ENCODE results near the gene ZNF835.

ZNF835 gene

GRCh38 chr19:56692206-56692895, 20.8 kb upstream of the ZNF835 start:
- no peak overlapping the region for H3K27ac ChIP-seq (ENCODE audit: low read length)
- H3K36me3 ChIP-seq (ENCODE audit: insufficient read depth, low read length) = no peaks in the 10 kb centered on the region
- H3K27me3 ChIP-seq (ENCODE audit: insufficient read depth, low read length, poor library complexity) = no peaks in the 10 kb centered on the region
- H3K4me3 ChIP-seq (ENCODE audit: low read depth in 1 of 2, low read length in 2 of 2) = no peak overlapping the region
- H2AFZ ChIP-seq (ENCODE audit: low read depth, low read length) = no peak overlapping the region
- DNase-seq (no peak), ATAC-seq (ENCODE audit: insufficient read depth, low read depth) (no peak)
- no peaks in the 10 kb centered on the region for H3K4me1 ChIP-seq (ENCODE audit: insufficient read depth, low read length)
- H3K4me2 ChIP-seq (ENCODE audit: insufficient read depth, low read length) = no peak overlapping the region
- H3K9me3 ChIP-seq (ENCODE audit: insufficient read depth, low read length, severe bottlenecking) = no peaks in the 10 kb centered on the region
- TF ChIP-seq CTCF (IDR thresholded peaks at IDR 0.05; ENCODE audit: borderline replicate concordance, extremely low read depth, low read length, poor library complexity, severe bottlenecking) = no peak
- TF ChIP-seq EZH2 (IDR thresholded peaks at IDR 0.05; ENCODE audit: borderline replicate concordance, low read depth, low read length, severe bottlenecking) = no peak
- H4K20me1 ChIP-seq (ENCODE audit: insufficient read depth, low read length) = no peaks in the 10 kb centered on the region
- no peaks in the 10 kb centered on the region for H3K79me2 ChIP-seq (ENCODE audit: insufficient read depth, low read length)
- no peak overlapping the region for H3K9ac ChIP-seq (ENCODE audit: low read depth, low read length)

DNA sequence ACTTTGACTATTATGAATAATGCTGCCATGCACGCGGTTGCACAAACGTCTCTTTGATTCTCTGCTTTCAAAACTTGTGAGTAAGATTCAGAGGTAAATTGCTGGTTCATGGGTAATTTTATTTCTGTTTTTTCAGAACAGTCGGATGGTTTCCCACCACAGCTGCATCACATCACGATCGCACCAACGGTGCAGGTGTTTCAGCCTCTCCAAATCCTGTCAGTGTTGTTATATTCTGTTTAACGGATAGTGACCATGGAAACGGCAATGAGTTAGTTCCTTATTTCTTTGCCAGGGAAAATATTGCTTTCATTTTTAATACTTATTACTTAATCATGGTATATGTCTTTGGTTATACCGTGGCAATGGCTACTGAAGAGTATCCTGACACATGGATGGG, 19.1 kb upstream of the ZNF835 start:
- no peak for DNase-seq
- no peaks in the 10 kb centered on the region for H3K9me3 ChIP-seq (ENCODE audit: insufficient read depth, low read length, severe bottlenecking)
- no peaks in the 10 kb centered on the region for H3K4me1 ChIP-seq (ENCODE audit: insufficient read depth, low read length)
- no peak overlapping the region for H3K4me3 ChIP-seq (ENCODE audit: low read depth in 1 of 2, low read length in 2 of 2)
- no peak overlapping the region for H3K27ac ChIP-seq (ENCODE audit: low read length)
- H3K36me3 ChIP-seq (ENCODE audit: insufficient read depth, low read length) = no peaks in the 10 kb centered on the region
- no peaks in the 10 kb centered on the region for H3K79me2 ChIP-seq (ENCODE audit: insufficient read depth, low read length)
- no peak overlapping the region for H3K9ac ChIP-seq (ENCODE audit: low read depth, low read length)
- no peak for ATAC-seq (ENCODE audit: insufficient read depth, low read depth)
- H4K20me1 ChIP-seq (ENCODE audit: insufficient read depth, low read length) = no peaks in the 10 kb centered on the region
- H3K27me3 ChIP-seq (ENCODE audit: insufficient read depth, low read length, poor library complexity) = no peaks in the 10 kb centered on the region
- no peak for TF ChIP-seq CTCF (IDR thresholded peaks at IDR 0.05; ENCODE audit: borderline replicate concordance, extremely low read depth, low read length, poor library complexity, severe bottlenecking)
- TF ChIP-seq EZH2 (IDR thresholded peaks at IDR 0.05; ENCODE audit: borderline replicate concordance, low read depth, low read length, severe bottlenecking) = no peak
- H3K4me2 ChIP-seq (ENCODE audit: insufficient read depth, low read length) = no peak overlapping the region
- H2AFZ ChIP-seq (ENCODE audit: low read depth, low read length) = no peak overlapping the region

DNA sequence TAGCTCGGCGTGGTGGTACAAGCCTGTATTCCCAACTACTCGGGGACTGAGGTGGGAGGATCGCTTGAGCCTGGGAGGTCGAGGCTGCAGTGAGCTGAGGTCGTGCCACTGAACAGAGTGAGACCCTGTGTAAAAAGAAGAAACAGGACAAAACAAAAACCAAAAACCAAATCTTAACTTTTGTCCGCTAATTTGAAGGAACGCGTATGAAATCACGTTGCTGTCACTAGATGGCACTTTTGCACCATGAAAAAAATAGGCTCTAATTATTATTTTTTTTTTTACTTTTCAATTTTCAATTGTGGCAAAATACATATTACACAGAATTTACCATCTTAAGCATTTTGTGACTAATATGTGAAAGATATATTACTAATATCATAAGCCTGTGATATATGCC, 17.6 kb upstream of the ZNF835 start:
- TF ChIP-seq EZH2 (IDR thresholded peaks at IDR 0.05; ENCODE audit: borderline replicate concordance, low read depth, low read length, severe bottlenecking) (no peak), CTCF (IDR thresholded peaks at IDR 0.05; ENCODE audit: borderline replicate concordance, extremely low read depth, low read length, poor library complexity, severe bottlenecking) (peak; percentile 20)
- ATAC-seq (ENCODE audit: insufficient read depth, low read depth) (no peak), DNase-seq (no peak)
- Histone ChIP-seq H3K79me2 (ENCODE audit: insufficient read depth, low read length) (no peaks in the 10 kb centered on the region), H3K9ac (ENCODE audit: low read depth, low read length) (no peak overlapping the region), H4K20me1 (ENCODE audit: insufficient read depth, low read length) (no peaks in the 10 kb centered on the region), H3K36me3 (ENCODE audit: insufficient read depth, low read length) (no peaks in the 10 kb centered on the region), H3K4me1 (ENCODE audit: insufficient read depth, low read length) (no peaks in the 10 kb centered on the region), H3K4me2 (ENCODE audit: insufficient read depth, low read length) (no peak overlapping the region), H3K27me3 (ENCODE audit: insufficient read depth, low read length, poor library complexity) (no peaks in the 10 kb centered on the region), H3K27ac (ENCODE audit: low read length) (no peak overlapping the region), H2AFZ (ENCODE audit: low read depth, low read length) (no peak overlapping the region), H3K9me3 (ENCODE audit: insufficient read depth, low read length, severe bottlenecking) (no peaks in the 10 kb centered on the region), H3K4me3 (ENCODE audit: low read depth in 1 of 2, low read length in 2 of 2) (no peak overlapping the region)
